Activated CD4-positive, alpha-beta T cell treated with anti-CD3 and anti-CD28 coated beads, Interleukin-2, amount 50 U/mL, for 48 hours (primary cell): Measurements from ENCODE around the gene LAMC1.
"Not testable (repeated sequence)": the region's sequence is repeated elsewhere in the genome, so short reads cannot be mapped to it uniquely, and the experiment has no call there.

Source experiments
- DNase-seq, 2 experiments: peaks; one replicate each; pipeline ENCODE4 v3.0.0-alpha.2; 2020

LAMC1 gene

DNA sequence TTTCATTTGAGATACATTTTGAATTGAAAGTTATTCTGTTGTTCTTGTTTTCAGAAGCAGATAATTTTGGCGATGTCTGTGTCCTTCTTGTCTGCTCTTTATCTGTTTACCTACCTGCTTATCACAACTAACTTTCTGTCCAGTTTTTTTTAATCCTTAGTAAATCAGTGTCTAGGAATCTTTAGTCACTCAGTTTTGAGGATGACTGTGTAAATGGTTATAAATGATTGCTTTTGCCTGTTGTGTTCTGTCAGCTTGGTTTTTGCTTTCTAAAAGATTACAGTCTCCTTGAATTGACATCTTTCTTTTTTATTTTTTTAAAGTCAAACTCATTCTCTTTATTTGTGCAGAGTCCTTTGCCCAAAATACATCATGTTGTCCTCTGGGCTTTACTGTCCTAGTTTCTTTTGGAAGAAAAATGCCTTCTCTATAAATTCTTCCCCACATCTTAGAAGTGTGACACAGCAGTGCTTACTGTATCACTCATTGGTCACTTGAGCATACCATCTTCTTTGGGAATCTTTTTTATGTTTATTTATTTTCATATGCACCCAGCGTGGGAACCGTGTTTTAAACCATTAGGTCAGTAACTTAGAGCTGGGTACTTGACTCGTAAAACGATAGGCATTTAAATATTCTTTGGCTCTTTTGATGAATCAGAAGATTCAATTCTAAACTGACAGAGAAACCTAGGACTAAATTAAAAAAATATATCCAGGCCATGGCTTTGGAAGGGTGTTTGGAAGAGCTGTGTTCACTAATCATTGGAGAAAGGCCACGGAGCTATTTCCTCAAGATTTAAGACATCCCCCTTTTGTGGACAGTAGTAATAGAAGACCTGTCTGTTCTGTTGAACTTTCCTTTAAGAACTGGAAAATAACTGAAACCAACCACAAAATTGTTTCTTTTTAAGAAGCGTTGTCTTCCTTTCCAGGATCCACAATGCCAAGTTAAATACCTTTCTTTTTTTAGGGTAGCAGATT is 20.9 kb downstream of the LAMC1 start:
- no peak for DNase-seq

DNA sequence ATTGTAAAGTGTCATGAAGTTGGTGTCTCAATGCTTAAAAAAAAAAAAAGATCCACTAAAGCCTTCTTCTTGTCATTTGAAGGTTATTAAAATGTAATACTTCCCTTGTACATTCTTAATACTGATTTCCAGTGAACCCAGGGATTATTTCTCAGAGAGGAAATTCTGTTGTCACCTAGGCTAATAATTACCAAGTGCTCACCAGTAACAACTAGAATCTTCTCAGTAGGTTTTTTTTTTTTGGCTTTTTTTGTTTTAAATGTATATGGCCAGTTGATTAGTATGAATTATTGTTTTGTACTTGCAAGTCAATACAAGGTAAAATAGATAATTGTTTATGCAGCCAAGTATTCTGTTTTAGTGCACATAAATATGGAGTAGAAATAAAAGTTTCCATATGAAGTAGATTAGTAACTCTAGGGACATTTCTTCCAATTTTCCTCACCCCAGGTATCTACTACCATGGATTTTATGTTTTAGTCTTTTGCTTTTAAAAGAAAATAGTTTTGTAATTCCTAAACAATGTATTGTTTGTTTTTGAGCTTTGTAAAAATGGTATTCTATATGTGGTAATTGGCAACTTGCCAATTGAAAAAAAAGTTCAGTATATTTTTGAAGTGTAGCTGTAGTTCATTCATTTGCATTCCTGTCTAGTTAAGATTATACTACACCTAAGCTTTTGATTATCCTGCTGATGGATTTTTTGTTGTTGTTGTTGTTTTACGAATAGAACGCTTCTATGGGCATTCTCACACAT is 21.9 kb downstream of the LAMC1 start:
- DNase-seq = no peak

DNA sequence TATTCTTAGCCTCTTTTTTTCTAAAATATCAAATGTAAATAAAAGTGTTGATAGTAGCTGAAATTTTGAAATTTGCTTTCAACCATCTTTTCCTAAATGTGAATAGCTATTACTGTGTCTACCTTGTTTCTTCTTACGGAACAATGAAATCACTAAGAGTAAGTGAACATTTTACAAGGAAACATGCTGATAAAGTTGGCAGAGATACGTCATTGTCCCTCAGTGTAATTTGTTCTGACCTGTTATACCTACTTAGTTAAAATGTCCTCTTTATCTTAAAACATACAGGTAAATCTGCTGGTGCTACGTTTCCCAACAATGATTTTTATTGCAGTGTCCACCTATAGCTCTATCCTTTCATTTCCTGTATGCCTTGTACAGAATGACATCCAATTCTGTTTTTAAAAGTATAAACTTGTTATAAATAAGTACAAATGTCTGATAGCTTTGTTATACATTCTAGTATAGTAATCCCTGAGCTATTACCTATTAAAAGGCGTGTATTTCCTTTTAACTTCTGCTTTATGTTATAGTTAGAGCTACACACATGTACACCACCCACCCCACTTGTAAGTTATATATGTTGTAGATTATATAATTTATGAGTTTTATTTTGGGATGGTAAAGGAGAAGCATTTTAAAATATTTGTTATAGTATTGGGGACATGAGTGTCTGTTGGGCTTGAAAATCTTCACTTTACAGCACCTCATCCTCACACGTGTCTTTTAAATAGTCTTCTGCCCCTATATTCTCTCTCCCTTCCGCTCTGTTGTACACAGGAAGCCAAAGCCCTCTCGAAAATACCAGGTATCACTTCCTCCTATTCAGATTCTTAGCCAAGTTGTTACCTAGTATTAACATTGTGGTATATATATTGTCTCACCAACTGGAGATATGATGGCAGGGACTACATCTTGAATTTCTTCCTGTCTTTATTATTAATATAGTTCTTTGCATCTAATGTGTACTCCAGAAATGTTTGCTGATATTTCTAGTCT is 25.2 kb downstream of the LAMC1 start:
- DNase-seq = no peak

DNA sequence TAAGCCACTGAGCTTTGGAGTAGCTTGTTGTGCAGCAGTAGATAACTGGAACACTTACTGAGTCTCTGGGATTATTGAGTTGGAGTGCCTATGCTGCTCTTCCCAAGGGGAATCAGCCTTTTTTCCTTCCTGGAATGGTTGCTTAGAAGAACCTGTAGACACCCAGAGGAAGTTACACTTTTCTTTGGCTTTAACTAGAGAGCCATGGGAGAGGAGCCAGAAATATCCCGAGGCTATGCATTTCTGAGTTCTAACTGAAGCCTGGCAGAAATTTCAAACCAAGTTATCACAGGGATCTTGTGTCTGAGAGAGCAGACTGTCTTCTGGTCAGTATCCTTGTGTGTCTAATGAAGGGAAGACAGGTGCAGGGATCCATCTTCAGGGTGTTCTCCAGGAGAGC is 28.3 kb downstream of the LAMC1 start:
- DNase-seq = no peak

DNA sequence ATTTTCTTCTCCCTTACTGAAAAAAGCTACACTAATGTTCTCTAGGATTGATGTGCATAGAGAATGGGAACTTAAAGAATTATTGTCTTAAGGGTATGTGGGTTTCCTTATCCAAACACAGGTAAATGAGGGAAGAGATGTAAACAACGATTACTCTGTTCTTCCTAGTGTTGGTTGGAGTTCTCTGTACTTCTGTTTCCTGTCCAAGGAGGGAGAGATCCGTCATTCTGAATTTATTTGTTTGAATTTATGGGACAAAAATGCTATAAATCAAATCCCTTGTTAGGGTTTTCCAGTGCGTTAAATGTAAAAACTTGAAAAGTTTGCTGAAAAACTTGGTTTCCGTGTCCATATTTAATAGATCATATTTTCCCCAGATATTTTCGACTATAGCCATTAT is 29.6 kb downstream of the LAMC1 start:
- no peak for DNase-seq

DNA sequence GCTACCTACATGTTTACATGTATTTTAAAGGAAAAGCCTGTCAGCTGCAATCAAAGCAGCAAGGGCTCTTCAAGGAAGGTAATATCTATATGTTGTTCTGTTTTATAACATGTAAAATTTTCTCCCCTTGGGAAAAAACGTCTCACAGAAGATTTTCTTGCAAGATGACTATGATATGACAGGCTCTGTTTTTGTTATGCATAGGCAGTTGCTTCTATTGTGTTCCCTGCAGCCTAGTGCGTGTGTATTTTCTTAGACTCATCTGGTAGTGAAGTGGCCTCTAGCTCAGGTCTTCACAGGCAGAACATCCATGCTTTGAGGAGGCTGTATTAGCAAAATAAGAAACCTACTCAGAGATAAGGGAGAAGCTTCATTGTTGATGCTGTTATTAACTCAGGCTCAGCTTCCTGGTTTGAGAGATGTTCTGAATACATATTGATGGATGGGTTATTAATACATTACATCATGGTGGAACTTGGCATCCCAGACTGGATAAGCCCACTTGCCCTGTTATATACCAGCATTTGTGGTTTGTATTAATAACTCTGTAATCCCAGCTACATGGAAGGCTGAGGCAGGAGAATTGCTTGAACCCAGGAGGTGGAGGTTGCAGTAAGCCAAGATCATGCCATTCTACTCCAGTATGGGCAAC is 35.8 kb downstream of the LAMC1 start:
- DNase-seq = no peak

DNA sequence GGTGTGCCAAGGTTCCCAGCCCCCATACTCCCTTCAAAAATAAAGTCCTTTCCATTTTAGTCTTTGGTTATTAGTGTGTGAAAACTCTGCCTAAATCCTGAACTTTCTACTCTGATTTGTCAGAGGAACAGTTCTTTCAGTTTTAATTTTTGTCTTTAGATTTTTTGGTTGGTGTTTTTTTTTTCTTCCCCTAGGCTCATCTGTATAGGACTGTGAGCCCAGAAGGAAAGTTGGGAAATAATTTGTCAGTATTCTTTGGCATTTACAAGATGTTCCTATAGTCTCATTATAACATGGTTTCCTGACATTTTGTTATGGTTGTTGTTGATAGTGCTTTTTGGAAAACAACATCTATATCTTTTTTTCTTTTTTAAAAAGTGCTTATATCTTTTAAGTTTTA is 38.0 kb downstream of the LAMC1 start:
- no peak for DNase-seq

DNA sequence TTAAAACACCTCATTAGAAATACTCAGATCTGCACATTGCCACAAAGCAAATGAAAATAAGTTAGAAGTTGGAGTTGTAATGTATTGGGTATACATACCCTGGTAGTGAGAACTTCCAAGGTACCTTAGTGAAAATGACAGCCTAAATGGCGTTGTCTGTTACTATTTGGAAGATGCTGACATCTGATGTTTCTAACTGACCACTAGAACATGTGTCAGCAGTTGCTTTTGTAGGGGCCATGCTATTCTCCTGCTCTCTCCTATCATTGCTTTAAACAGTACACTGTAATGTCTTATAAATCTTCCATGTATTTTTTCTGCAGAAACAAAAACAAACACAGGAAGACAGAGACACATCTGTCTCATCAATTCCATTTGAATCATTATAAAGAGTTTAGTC is 40.1 kb downstream of the LAMC1 start:
- DNase-seq = no peak

DNA sequence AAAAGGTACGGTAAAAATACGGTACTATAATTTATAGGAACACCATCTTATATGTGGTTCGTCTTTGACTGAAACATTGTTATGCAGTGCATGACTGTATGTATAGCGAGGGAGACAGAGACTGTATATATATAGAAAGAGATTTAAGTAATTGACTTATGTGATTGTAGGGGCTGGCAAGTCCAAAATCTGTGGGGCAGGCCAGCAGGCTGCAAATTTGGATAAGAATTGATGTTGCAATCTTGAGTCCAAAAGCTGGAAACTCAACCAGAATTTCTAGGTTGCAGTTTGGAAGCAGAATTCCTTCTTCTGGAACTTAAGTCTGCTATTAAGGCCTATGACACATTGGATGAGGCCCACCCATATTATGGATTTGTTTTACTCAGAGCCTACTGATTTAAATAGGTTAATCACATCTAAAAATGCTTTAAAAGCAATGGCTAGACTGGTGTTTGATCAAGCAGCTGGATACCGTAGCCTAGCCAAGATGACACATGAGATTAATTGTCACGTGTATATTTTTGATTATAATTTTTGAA is 42.0 kb downstream of the LAMC1 start:
- DNase-seq = no peak

DNA sequence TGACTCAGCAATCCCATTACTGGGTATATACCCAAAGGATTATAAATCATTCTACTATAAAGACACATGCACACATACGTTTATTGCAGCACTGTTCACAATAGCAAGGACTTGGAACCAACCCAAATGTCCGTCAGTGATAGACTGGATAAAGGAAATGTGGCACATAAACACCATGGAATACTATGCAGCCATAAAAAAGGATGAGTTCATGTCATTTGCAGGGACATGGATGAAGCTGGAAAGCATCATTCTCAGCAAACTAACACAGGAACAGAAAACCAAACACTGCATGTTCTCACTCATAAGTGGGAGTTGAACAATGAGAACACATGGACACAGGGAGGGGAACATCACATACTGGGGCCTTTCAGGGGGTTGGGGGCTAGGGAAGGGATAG is 43.2 kb downstream of the LAMC1 start:
- not testable (repeated sequence) for DNase-seq

DNA sequence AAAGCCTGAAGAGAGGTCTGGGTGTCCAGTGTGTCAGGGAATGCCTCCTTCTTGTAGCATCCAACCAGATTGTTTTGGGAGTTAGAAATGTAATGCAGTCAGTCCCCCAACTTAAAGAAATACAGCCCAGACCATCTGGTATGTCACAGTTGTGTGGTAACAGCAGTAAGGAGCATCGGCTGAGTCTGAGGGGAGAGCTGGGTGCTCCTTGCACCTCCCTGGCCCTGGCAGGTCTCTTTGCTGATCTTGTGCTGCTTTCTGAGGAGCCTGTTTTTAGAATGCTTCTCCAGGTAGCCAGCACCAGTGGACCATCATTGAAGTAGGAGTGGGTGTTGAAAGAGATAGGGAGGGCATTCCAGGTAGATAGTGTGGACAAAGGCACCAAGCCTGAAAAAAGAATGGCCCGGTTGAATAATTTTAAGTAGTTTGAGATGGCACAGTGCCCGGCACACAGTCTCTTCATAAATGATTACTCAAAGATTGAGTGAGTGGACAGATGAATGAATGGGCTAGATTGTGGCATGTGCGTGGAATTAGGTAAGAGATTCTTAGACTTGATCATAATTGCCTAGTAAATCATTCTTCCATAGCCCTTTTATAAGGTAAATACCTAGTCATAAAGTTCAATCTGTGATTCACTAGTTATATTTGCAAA is 46.5 kb downstream of the LAMC1 start:
- DNase-seq = no peak

DNA sequence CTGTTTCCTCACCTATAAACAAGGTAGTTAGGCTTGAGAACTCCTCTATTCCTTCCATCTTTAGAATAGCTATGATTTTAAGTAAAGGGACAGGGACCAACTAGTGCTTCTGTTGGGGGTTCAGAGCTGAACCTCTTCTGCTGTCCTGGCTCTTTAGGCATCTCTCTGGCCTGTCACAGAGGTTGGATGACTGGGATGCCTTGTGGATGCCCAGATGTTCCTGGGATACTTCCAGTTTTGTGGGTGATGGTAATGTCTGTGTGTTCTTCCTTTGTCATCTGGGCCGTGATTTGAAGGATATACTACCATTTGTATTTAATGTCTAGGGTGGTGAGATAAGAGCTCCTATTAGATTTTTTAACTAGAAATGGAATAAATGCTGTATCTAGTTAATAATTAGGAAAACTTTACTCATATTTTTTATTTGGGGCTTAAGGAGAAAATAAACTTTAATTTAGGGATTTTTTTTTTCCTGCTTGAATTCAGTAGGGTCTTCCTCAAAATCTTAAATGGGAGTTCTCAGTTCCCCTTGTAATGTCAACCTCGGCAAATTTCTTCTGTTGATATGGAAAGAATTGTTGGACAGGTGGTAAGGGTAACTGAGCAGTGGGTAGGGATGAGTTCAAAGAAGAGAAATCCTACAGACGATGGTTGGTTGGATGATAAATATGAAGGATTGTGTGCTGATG is 47.2 kb downstream of the LAMC1 start:
- no peak for DNase-seq

DNA sequence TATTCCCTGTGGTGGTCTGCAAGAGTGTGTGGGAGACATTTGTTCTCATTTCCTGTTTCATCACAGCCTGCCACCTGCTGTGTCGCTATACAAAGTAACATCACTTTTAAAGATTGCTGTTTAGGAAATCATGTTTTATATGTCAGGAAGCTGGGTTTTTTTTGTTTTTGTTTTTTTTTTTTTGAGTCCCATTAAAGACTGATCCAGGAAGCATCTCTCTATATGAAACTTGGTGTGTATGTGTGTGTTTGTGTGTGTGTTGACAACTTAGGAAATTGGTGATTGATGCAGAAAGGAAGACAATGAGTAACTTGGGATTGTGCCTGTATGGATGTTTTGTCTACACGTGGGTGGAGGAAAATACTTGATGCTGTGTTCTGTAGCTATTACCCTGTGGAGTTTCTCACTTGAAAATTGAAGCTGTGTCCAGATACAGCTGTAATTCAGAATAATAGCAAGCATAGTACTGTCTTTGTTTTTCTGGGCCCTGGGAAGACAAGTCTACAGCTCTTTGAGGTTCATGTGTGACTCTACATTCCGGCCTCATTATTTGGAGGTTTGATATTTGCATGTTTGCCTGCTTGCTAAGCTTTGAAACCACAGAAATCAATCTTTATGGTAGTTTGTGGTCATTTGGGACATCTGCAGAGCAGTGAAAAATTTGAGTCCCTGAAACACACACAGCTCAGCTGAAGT is 47.9 kb downstream of the LAMC1 start:
- DNase-seq = no peak

DNA sequence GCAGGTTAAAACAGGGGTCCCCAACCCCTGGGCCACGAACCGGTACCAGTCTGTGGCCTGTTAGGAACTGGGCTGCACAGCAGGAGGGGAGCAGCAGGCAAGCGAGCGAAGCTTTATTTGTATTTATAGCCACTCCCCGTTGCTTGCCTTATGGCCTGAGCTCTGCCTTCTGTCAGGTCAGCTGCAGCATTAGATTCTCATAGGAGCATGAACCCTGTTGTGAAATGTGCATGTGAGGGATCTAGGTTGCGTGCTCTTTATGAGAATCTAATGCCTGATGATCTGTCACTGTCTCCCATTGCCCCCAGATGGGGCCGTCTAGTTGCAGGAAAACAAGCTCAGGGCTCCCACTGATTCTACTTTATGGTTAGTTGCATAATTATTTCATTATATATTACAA is 49.4 kb downstream of the LAMC1 start:
- not testable (repeated sequence) for DNase-seq

DNA sequence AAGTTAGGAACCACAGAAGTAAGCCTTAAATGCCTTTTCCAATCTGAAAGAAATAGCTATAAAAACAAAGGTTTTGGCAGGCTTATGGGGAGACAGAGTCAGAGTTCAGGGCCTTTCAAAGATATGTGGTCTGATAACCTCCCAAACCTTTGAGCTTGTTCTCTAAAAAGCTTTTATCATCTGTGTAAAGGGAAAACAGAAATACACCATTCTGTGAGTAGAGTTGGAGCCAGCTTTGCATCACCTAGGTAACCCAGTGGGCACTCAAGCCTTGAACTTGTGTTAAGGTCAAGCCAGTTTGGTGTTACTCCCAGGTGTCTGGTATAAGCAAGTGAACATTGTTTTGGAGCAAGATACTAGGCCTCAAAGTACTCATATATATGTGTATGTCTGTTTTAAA is 50.1 kb downstream of the LAMC1 start:
- no peak for DNase-seq

DNA sequence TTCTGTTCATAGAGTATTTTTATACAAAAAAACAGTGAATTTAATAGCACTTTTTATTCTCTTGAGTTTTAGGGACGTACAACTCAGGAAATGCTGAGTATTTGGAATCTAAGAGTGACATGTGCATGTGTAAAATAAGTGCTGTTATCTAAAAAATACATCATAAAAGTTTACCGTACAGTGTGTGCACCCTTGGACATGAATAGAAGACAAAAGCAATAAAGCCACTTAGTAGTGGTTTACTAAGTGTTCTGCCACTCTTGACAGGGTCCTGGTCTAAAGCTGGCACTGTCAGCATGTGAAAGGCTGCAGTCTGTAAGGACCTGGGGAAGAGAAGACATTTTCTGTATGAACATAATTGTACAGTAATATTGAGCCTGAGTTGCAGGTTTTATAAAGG is 51.0 kb downstream of the LAMC1 start:
- no peak for DNase-seq

DNA sequence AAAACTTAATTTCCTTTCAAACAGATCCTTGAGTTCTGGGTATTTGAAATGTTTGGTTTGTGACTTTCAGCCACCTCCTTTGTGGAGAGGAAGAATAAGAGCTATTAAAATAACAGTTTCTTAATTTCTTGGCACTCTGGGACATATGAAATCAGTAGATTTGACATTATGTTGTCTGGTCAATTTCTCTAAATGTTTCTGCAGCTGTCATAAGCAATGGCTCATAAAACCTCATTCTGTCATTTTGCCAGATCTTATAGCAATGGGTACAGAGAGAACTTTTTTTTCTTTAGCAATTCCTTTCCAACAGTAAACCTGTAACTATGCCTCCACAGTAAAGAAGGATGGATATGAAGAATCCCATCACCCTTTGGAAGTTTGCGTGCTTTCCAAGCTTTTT is 52.6 kb downstream of the LAMC1 start:
- no peak for DNase-seq

DNA sequence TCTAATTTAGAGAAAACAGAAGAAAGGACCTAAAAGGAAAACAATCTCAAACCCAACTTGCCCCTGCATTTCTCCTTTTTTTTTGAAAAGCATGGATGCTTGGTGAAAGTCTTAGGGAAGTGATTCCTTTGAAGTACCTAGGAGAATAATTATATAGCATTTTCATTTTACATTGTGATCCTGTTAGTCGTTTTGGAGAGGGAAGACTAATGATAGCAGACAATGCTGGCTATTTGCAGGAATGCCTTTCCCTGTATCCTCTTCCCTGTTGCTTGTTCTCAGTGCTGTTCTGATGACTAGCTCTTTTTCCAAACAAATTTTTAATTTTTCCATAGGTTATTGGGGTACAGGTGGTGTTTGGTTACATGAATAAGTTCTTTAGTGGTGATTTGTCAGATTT is 53.9 kb downstream of the LAMC1 start:
- no peak for DNase-seq

DNA sequence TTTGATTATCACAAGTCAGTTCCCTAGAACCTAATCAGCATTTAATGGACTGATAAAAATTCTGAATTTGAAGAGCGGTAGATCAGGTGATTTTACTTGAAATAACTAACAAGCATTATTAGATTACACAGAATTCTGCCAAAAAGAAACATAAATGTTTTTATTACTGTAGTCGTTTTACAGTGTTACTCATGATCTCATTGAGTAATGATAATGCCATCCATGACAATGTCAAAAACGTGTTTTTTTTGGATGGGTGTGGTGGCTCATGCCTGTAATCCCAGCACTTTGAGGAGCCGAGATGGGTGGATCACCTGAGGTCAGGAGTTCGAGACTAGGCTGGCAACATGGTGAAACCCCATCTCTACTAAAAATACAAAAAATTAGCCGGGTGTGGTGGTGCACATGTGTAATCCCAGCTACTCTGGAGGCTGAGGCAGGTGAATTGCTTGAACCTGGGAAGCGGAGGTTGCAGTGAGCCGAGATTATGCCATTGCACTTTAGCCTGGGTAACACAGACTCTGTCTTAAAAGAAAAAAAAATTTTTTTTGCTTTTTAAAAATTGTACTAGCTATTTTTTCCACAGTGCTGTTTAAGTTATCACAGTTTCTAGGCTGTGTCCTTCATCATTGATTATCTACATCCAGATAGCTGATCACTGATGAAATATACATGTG is 56.6 kb downstream of the LAMC1 start:
- DNase-seq = no peak

DNA sequence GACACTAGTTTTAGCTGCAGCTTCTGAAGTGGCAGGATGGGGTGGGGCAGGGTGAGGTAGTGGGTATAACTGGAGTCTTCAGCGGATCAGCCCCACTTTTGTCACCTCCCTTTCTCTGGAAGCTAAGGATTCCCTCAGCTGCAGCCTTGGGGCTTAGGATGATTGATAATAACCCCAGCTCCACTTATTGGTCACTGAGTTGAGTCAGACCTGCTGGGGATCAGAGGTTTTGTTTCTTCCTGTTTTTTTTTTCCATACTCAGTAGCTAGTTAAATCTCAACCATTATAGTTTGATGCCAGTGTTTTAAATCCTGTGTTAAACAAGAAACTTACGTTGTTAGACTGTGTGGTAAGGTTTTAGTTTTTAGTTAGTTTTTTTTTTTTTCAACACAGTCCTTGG is 57.2 kb downstream of the LAMC1 start:
- no peak for DNase-seq
